B cell (primary cell): ENCODE measurements around the gene RUFY3. TPM values are rescaled to one million over a fixed set of nuclear protein-coding genes. Genes with fewer than 3 reads are reported as not detected.
"Not testable (repeated sequence)": the region's sequence is repeated elsewhere in the genome, so short reads cannot be mapped to it uniquely, and the experiment has no call there.

Source experiments
- ATAC-seq: fragments of 200-7000 bp; cut with Tn5 transposase; one replicate; pipeline ENCODE4 v1.10.0; 2021; ENCODE audit warnings: low read depth, mild to moderate bottlenecking, moderate number of reproducible peaks, moderate library complexity
- CTCF ChIA-PET: fragments of 350-600 bp; sonication (Branson Sonifier 250); formaldehyde crosslinking; loops from one replicate; lab custom pipeline; 2021; ENCODE audit warnings: antibody characterized with exemption, inconsistent platforms; lab: Charles Lee
- POLR2A ChIA-PET: fragments of 350-600 bp; sonication (Branson Sonifier 250); formaldehyde crosslinking; loops from one replicate; lab custom pipeline; 2021; ENCODE audit warnings: antibody characterized with exemption; lab: Charles Lee
- DNase-seq: peaks from one replicate; pipeline ENCODE4 v3.0.0; 2013
- H2AFZ ChIP-seq: 2 replicates; pipeline ENCODE4 v1.6.1; 2012; ENCODE audit warnings: mild to moderate bottlenecking, low read depth, low read length; ENCODE audit not compliant: insufficient read depth, poor library complexity, severe bottlenecking
- H3K27ac ChIP-seq, 2 donors: 1 replicate in 1 of 2; 2 replicates in 1 of 2; pipeline ENCODE4 v1.5.1; 2012 to 2013; ENCODE audit warnings: low read length in 2 of 2, mild to moderate bottlenecking in 2 of 2, moderate library complexity in 1 of 2
- H3K27me3 ChIP-seq, 4 experiments: fragments of 200-600 bp in 1 of 4; sonication (generic) in 1 of 4; replicated peaks in 1 of 4; 1 replicate in 2 of 4; 2 replicates in 2 of 4; pipeline versions ENCODE4 v1.6.1 to v1.7.0; 2013 to 2016; ENCODE audit warnings: low read length in 3 of 4, mild to moderate bottlenecking in 2 of 4, mixed read lengths in 1 of 4, moderate library complexity in 1 of 4; ENCODE audit not compliant: insufficient read depth in 4 of 4, control insufficient read depth in 3 of 4; ENCODE audit errors: control extremely low read depth in 1 of 4
- H3K36me3 ChIP-seq, 2 experiments: replicated peaks in 1 of 2; 1 replicate in 1 of 2; 2 replicates in 1 of 2; pipeline versions ENCODE4 v1.6.1 to v1.7.1; 2013; ENCODE audit warnings: low read length in 1 of 2; ENCODE audit not compliant: insufficient read depth in 2 of 2, control insufficient read depth in 1 of 2; ENCODE audit errors: control extremely low read depth in 1 of 2, extremely low read depth in 1 of 2
- H3K4me1 ChIP-seq, 2 donors: fragments of 200-600 bp in 1 of 2; sonication (generic) in 1 of 2; 1 replicate in 1 of 2; 2 replicates in 1 of 2; pipeline versions ENCODE4 v1.5.1 to v1.6.1; 2013 to 2017; ENCODE audit warnings: low read length in 2 of 2; ENCODE audit not compliant: control insufficient read depth in 2 of 2, insufficient read depth in 2 of 2
- H3K4me2 ChIP-seq: replicated peaks from 2 replicates; pipeline ENCODE3; 2012; ENCODE audit warnings: mild to moderate bottlenecking, low read depth, low read length; ENCODE audit not compliant: poor library complexity, severe bottlenecking
- H3K4me3 ChIP-seq, 5 experiments: fragments of 200-600 bp in 1 of 5; sonication (generic) in 1 of 5; 1 replicate in 3 of 5; 2 replicates in 2 of 5; pipeline versions ENCODE4 v1.5.1 to v1.7.0; 2011 to 2016; ENCODE audit warnings: low read length in 4 of 5, mild to moderate bottlenecking in 4 of 5, low read depth in 2 of 5, control low read depth in 1 of 5, moderate library complexity in 1 of 5; ENCODE audit not compliant: insufficient read depth in 1 of 5; ENCODE audit errors: control extremely low read depth in 1 of 5, extremely low read depth in 1 of 5
- H3K79me2 ChIP-seq: fragments of 200-600 bp; sonication (generic); one replicate; pipeline ENCODE4 v1.6.0; 2016; ENCODE audit warnings: low read length; ENCODE audit not compliant: control insufficient read depth, insufficient read depth
- H3K9ac ChIP-seq: fragments of 200-600 bp; sonication (generic); 2 replicates; pipeline ENCODE4 v1.6.1; 2017; ENCODE audit warnings: mild to moderate bottlenecking, low read length, moderate library complexity
- H3K9me3 ChIP-seq, 3 donors: one replicate each; pipeline versions ENCODE4 v1.6.1 to v1.7.1; 2013; ENCODE audit warnings: low read length in 2 of 3; ENCODE audit not compliant: control insufficient read depth in 2 of 3, insufficient read depth in 1 of 3; ENCODE audit errors: control extremely low read depth in 1 of 3
- H4K20me1 ChIP-seq: 2 replicates; pipeline ENCODE4 v1.6.0; 2012; ENCODE audit warnings: mild to moderate bottlenecking, low read length; ENCODE audit not compliant: insufficient read depth, control insufficient read depth, poor library complexity, severe bottlenecking
- H3K27ac Mint-ChIP-seq: one replicate; pipeline ENCODE4 v1.8.0; 2021; ENCODE audit warnings: mixed read lengths
- H3K27me3 Mint-ChIP-seq: one replicate; pipeline ENCODE4 v1.8.0; 2021; ENCODE audit warnings: mixed read lengths
- H3K4me1 Mint-ChIP-seq: one replicate; pipeline ENCODE4 v1.8.0; 2021; ENCODE audit warnings: mixed read lengths
- H3K4me3 Mint-ChIP-seq: one replicate; pipeline ENCODE4 v1.8.0; 2021; ENCODE audit warnings: mixed read lengths
- H3K9me3 Mint-ChIP-seq: one replicate; pipeline ENCODE4 v1.8.0; 2022; ENCODE audit warnings: mixed read lengths; ENCODE audit not compliant: insufficient read depth
- EZH2 ChIP-seq: IDR thresholded peaks from 2 replicates; pipeline ENCODE4 v1.6.1; 2012; ENCODE audit warnings: borderline replicate concordance, low read depth, mild to moderate bottlenecking, moderate library complexity, low read length; ENCODE audit not compliant: insufficient read depth, poor library complexity, severe bottlenecking
- WGBS: methylation state at CpG from one replicate; pipeline ENCODE4 v1.1.5; 2013; ENCODE audit warnings: missing lambda C conversion rate; ENCODE audit not compliant: insufficient coverage; 5-methylcytosine and 5-hydroxymethylcytosine counted together
- intact Hi-C: fragments of 100-400 bp; cut with micrococcal nuclease; formaldehyde crosslinking; loops from one replicate; pipeline ENCODE4 v1.10.0; 2022
- polyA plus RNA-seq: library from polyadenylated mRNA; depleted of rRNA; stranded (reverse); fragments of >200 nt; gene quantifications from 2 replicates; pipeline ENCODE4 v1.2.3, GENCODE V29; 2012
- total RNA-seq, 2 donors: library from RNA; stranded (reverse); fragments of 120-200 nt in 1 of 2; gene quantifications; 1 replicate in 1 of 2; 2 replicates in 1 of 2; pipeline versions ENCODE4 v1.2.3 to v1.2.4, GENCODE V29; 2013 to 2022
- TF ChIP-seq, protein P1 (sequence below): fragments of 200-600 bp; IDR thresholded peaks from one replicate; pipeline ENCODE4 v1.8.0; 2022; ENCODE audit warnings: antibody characterized with exemption, mild to moderate bottlenecking

The RUFY3 gene
- total and polyA plus RNA-seq, 2 donors (not counting 1 experiment from before 2014, with no cell fraction given): 26.1 to 74.1 TPM

- H3K9me3 ChIP-seq, H3K9ac ChIP-seq, H3K4me3 Mint-ChIP-seq, H3K4me1 ChIP-seq, intact Hi-C loops, H3K36me3 ChIP-seq, H3K27ac ChIP-seq, H3K27ac Mint-ChIP-seq, H2AFZ ChIP-seq, H3K27me3 ChIP-seq, H3K79me2 ChIP-seq, POLR2A ChIA-PET, H3K4me1 Mint-ChIP-seq, ATAC-seq, H3K4me3 ChIP-seq, H3K4me2 ChIP-seq, H3K9me3 Mint-ChIP-seq, H3K27me3 Mint-ChIP-seq, H4K20me1 ChIP-seq, DNase-seq: not testable (repeated sequence)
- CTCF ChIA-PET: interaction anchor here (1.4 kb wide), 1 partner anchor 10 kb away, joined by 6 read pairs; the partner anchor contains the start of gene UTP3
- 100% methylated on average over 2 of the region's 8 CpGs for WGBS
Observed at GRCh38 chr4:70698435-70698834, 23.3 kb upstream of the RUFY3 start.

GRCh38 chr4:70700712-70701111 lies 21.1 kb upstream of the RUFY3 start:
- Mint-ChIP-seq H3K4me1 (peaks cover 15% of the 10 kb centered on the region), H3K9me3 (no peaks in the 10 kb centered on the region), H3K27ac (no peak overlapping the region), H3K4me3 (no peak overlapping the region), H3K27me3 (no peaks in the 10 kb centered on the region)
- DNase-seq (no peak), ATAC-seq (no peak)
- Histone ChIP-seq H4K20me1 (no peaks in the 10 kb centered on the region), H3K4me3 (no peak overlapping the region), H3K4me1 (peaks cover 7 to 11% of the 10 kb centered on the region in 2 donors), H3K27ac (no peak overlapping the region), H2AFZ (no peak overlapping the region), H3K27me3 (no peaks in the 10 kb centered on the region), H3K9me3 (no peaks in the 10 kb centered on the region), H3K9ac (no peak overlapping the region), H3K36me3 (no peaks in the 10 kb centered on the region), H3K4me2 (no peak overlapping the region), H3K79me2 (no peaks in the 10 kb centered on the region)
- TF ChIP-seq EZH2: no peak
- TF ChIP-seq, protein P1, sequence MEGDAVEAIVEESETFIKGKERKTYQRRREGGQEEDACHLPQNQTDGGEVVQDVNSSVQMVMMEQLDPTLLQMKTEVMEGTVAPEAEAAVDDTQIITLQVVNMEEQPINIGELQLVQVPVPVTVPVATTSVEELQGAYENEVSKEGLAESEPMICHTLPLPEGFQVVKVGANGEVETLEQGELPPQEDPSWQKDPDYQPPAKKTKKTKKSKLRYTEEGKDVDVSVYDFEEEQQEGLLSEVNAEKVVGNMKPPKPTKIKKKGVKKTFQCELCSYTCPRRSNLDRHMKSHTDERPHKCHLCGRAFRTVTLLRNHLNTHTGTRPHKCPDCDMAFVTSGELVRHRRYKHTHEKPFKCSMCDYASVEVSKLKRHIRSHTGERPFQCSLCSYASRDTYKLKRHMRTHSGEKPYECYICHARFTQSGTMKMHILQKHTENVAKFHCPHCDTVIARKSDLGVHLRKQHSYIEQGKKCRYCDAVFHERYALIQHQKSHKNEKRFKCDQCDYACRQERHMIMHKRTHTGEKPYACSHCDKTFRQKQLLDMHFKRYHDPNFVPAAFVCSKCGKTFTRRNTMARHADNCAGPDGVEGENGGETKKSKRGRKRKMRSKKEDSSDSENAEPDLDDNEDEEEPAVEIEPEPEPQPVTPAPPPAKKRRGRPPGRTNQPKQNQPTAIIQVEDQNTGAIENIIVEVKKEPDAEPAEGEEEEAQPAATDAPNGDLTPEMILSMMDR: no peak
- intact Hi-C loops: no loop called here
- WGBS: 97% methylated on average over 3 of the region's 5 CpGs
- ChIA-PET CTCF (interaction anchor here (0.8 to 2.9 kb wide), 6 partner anchors 11 to 99 kb away, joined by 3 to 13 read pairs (median 3); partner anchors contain the start of gene UTP3), POLR2A (interaction anchor here (0.7 kb wide), 1 partner anchor 41 kb away, joined by 6 read pairs; no protein-coding TSS in a partner anchor)
